Activated CD4-positive, alpha-beta T cell treated with anti-CD3 and anti-CD28 coated beads, Interleukin-2, amount 10 ng/mL, durations not matched to agents 7 days and 5 days (primary cell): ENCODE measurements around the gene C19orf25. TPM values are rescaled to one million over a fixed set of nuclear protein-coding genes. Genes with fewer than 3 reads are reported as not detected.

Experiments used
- CTCF ChIA-PET: fragments of 350-600 bp; sonication (Branson Sonifier 250); formaldehyde crosslinking; loops from one replicate; lab custom pipeline; 2021; ENCODE audit warnings: antibody characterized with exemption; lab: Charles Lee
- POLR2A ChIA-PET: fragments of 350-600 bp; sonication (Branson Sonifier 250); formaldehyde crosslinking; loops from one replicate; lab custom pipeline; 2021; ENCODE audit warnings: antibody characterized with exemption; lab: Charles Lee
- DNase-seq: peaks from one replicate; pipeline ENCODE4 v3.0.0-alpha.2; 2020
- H3K27ac Mint-ChIP-seq: one replicate; pipeline ENCODE4 v1.8.0; 2021; ENCODE audit warnings: mild to moderate bottlenecking, moderate library complexity, mixed read lengths
- H3K27me3 Mint-ChIP-seq: one replicate; pipeline ENCODE4 v1.8.0; 2021; ENCODE audit warnings: mixed read lengths
- H3K36me3 Mint-ChIP-seq: one replicate; pipeline ENCODE4 v1.8.0; 2021; ENCODE audit warnings: low read depth, mixed read lengths
- H3K4me1 Mint-ChIP-seq: one replicate; pipeline ENCODE4 v1.8.0; 2021; ENCODE audit warnings: mixed read lengths
- H3K4me3 Mint-ChIP-seq: one replicate; pipeline ENCODE4 v1.8.0; 2021; ENCODE audit warnings: mild to moderate bottlenecking, moderate library complexity, mixed read lengths
- H3K9me3 Mint-ChIP-seq: one replicate; pipeline ENCODE4 v1.8.0; 2021; ENCODE audit warnings: mixed read lengths
- total RNA-seq, 2 experiments: library from RNA; stranded (reverse); gene quantifications; one replicate each; pipeline ENCODE4 v1.2.3, GENCODE V29; 2021

C19orf25 gene
- total RNA-seq, 2 experiments from 2014 or later: 33.2 to 40.7 TPM

- no peaks in the 10 kb centered on the region for H3K9me3 Mint-ChIP-seq
- no peak overlapping the region for H3K4me3 Mint-ChIP-seq
- H3K4me1 Mint-ChIP-seq: no peaks in the 10 kb centered on the region
- no peaks in the 10 kb centered on the region for H3K27me3 Mint-ChIP-seq
- CTCF ChIA-PET: interaction anchor here (0.9 to 1.6 kb wide), 2 partner anchors 10 to 18 kb away, joined by 3 to 6 read pairs; no protein-coding TSS in a partner anchor
- peaks cover 35% of the 10 kb centered on the region for H3K36me3 Mint-ChIP-seq
- no peak overlapping the region for H3K27ac Mint-ChIP-seq
- DNase-seq: no peak
- POLR2A ChIA-PET: no interaction called here
Measured at GRCh38 chr19:1427221-1427920, 51.6 kb downstream of the C19orf25 start.

GRCh38 chr19:1426736-1427135, 52.3 kb downstream of the C19orf25 start:
- H3K27ac Mint-ChIP-seq: no peak overlapping the region
- POLR2A ChIA-PET: no interaction called here
- CTCF ChIA-PET: interaction anchor here (0.9 to 1.6 kb wide), 2 partner anchors 11 to 18 kb away, joined by 3 to 6 read pairs; no protein-coding TSS in a partner anchor
- no peaks in the 10 kb centered on the region for H3K27me3 Mint-ChIP-seq
- no peak for DNase-seq
- no peaks in the 10 kb centered on the region for H3K9me3 Mint-ChIP-seq
- peaks cover 33% of the 10 kb centered on the region for H3K36me3 Mint-ChIP-seq
- no peaks in the 10 kb centered on the region for H3K4me1 Mint-ChIP-seq
- H3K4me3 Mint-ChIP-seq: no peak overlapping the region

- ChIA-PET CTCF (interaction anchor here (1.6 kb wide), 1 partner anchor 19 kb away, joined by 6 read pairs; no protein-coding TSS in a partner anchor), POLR2A (no interaction called here)
- Mint-ChIP-seq H3K27me3 (no peaks in the 10 kb centered on the region), H3K4me1 (no peaks in the 10 kb centered on the region), H3K4me3 (no peak overlapping the region), H3K36me3 (peaks cover 34% of the 10 kb centered on the region), H3K9me3 (no peaks in the 10 kb centered on the region), H3K27ac (no peak overlapping the region)
- DNase-seq: no peak
Measured at GRCh38 chr19:1425902-1426301, 53.1 kb downstream of the C19orf25 start.

- Mint-ChIP-seq H3K4me1 (no peaks in the 10 kb centered on the region), H3K9me3 (no peaks in the 10 kb centered on the region), H3K27ac (no peak overlapping the region), H3K27me3 (no peaks in the 10 kb centered on the region), H3K4me3 (no peak overlapping the region), H3K36me3 (peaks cover 37% of the 10 kb centered on the region)
- ChIA-PET POLR2A (no interaction called here), CTCF (no interaction called here)
- no peak for DNase-seq
Measured at GRCh38 chr19:1425102-1425837, 53.7 kb downstream of the C19orf25 start.

GRCh38 chr19:1424192-1424955, 54.6 kb downstream of the C19orf25 start:
- Mint-ChIP-seq H3K27me3 (no peaks in the 10 kb centered on the region), H3K4me3 (no peak overlapping the region), H3K4me1 (no peaks in the 10 kb centered on the region), H3K36me3 (peaks cover 40% of the 10 kb centered on the region), H3K9me3 (no peaks in the 10 kb centered on the region), H3K27ac (no peak overlapping the region)
- POLR2A ChIA-PET: no interaction called here
- DNase-seq: no peak
- CTCF ChIA-PET: no interaction called here

GRCh38 chr19:1423436-1424191, 55.4 kb downstream of the C19orf25 start:
- ChIA-PET CTCF (no interaction called here), POLR2A (no interaction called here)
- Mint-ChIP-seq H3K27ac (no peak overlapping the region), H3K36me3 (peaks cover 44% of the 10 kb centered on the region), H3K4me3 (no peak overlapping the region), H3K27me3 (no peaks in the 10 kb centered on the region), H3K4me1 (no peaks in the 10 kb centered on the region), H3K9me3 (no peaks in the 10 kb centered on the region)
- DNase-seq: no peak

Other genes starting within 250 kb of the C19orf25 start
- gene CBARP, start 241.2 kb downstream of the C19orf25 start, total RNA-seq: not detected
- gene ATP5F1D, start 237.5 kb downstream of the C19orf25 start, total RNA-seq: 100 to 1,000 TPM; 151 to 166 TPM
- gene MIDN, start 230.6 kb downstream of the C19orf25 start, total RNA-seq: 10 to 100 TPM; 58.0 to 65.7 TPM
- gene CIRBP, start 209.9 kb downstream of the C19orf25 start, total RNA-seq: 100 to 1,000 TPM; 169 to 224 TPM
- 10 to 100 TPM; 47.8 to 51.5 TPM for gene FAM174C, start 203.7 kb downstream of the C19orf25 start, total RNA-seq
- gene EFNA2, start 193.3 kb downstream of the C19orf25 start, total RNA-seq: not detected
- 100 to 1,000 TPM in 1 of 2 experiments, 10 to 100 TPM in 1; 99.3 to 103 TPM for gene NDUFS7, start 95.3 kb downstream of the C19orf25 start, total RNA-seq
- 10 to 100 TPM; 23.0 to 25.9 TPM for gene GAMT, start 77.7 kb downstream of the C19orf25 start, total RNA-seq
- 100 to 1,000 TPM; 235 to 241 TPM for gene DAZAP1, start 71.6 kb downstream of the C19orf25 start, total RNA-seq
- gene RPS15, start 40.8 kb downstream of the C19orf25 start, total RNA-seq: 1,000 to 10,000 TPM; 1,158 to 1,387 TPM
- gene APC2, start 29.1 kb downstream of the C19orf25 start, total RNA-seq: under 1 TPM; 0.02 to 0.10 TPM
- 1 to 10 TPM; 3.8 to 4.4 TPM for gene PCSK4, start 11.1 kb upstream of the C19orf25 start, total RNA-seq
- 1 to 10 TPM; 1.6 to 1.8 TPM for gene REEP6, start 12.0 kb upstream of the C19orf25 start, total RNA-seq
- 1 to 10 TPM; 4.2 to 5.4 TPM for gene ADAMTSL5, start 33.8 kb upstream of the C19orf25 start, total RNA-seq
- gene PLK5, start 44.9 kb upstream of the C19orf25 start, total RNA-seq: not detected
- gene MEX3D, start 89.1 kb upstream of the C19orf25 start, total RNA-seq: 10 to 100 TPM in 1 of 2 experiments, 1 to 10 TPM in 1; 10.0 to 12.1 TPM
- gene MBD3, start 113.7 kb upstream of the C19orf25 start, total RNA-seq: 10 to 100 TPM; 76.2 to 93.3 TPM
- gene UQCR11, start 126.2 kb upstream of the C19orf25 start, total RNA-seq: 100 to 1,000 TPM; 144 to 184 TPM
- gene TCF3, start 173.4 kb upstream of the C19orf25 start, total RNA-seq: 10 to 100 TPM; 84.5 to 85.9 TPM